ENCODE results near the gene DCBLD2.

DNA sequence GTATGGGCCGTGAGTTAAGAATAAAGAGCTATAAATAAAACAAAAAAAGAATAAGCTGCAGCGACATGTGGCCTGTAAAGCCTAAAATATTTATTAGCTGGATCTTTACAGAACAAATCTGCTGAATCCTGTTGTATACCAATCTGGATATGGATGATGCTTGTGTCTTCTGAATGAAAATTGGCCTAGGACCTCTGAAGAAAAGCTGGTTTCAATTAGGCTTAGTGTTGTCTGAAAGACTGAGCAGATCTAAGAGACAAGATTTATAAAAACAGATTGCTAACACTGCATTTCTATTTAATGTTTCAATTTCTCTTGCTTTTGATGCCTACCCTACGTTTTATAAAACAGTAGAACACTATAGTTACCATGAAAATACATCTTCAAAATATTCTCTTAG lies 80.4 kb downstream of the DCBLD2 start:
- no peak for TF ChIP-seq POLR2A (IDR thresholded peaks at IDR 0.05)
- no peak for TF ChIP-seq CTCF (IDR thresholded peaks at IDR 0.05)

Data from upper lobe of left lung (tissue), 4 donors.